NCI-H146 (cell line): ENCODE measurements around the gene CEP55.

ENCODE experiments used
- DNase-seq: peaks from one replicate; lab custom pipeline; 2025; lab: John Stamatoyannopoulos, UW

Gene CEP55

DNA sequence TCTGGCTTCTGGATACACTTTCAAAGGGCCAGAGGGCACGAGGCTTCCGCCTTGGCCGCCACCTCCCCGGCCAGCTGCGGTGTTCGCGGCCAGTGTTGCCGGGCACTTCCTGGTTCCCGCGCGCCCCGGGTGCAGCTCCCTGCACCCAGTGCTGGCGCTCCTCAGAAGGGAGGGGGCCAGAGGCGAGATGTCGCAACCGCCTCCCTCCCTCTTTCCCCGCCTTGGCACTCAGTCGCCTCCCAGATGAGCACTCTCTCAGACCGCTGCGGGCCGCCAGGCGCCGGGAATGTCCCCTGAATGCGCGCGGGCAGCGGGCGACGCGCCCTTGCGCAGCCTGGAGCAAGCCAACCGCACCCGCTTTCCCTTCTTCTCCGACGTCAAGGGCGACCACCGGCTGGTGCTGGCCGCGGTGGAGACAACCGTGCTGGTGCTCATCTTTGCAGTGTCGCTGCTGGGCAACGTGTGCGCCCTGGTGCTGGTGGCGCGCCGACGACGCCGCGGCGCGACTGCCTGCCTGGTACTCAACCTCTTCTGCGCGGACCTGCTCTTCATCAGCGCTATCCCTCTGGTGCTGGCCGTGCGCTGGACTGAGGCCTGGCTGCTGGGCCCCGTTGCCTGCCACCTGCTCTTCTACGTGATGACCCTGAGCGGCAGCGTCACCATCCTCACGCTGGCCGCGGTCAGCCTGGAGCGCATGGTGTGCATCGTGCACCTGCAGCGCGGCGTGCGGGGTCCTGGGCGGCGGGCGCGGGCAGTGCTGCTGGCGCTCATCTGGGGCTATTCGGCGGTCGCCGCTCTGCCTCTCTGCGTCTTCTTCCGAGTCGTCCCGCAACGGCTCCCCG is 70.2 kb downstream of the CEP55 start, which contains the start of gene FFAR4:
Gene FFAR4 (plus strand): TSS at position 231 of the 842 bp plus-strand sequence. CDS start 56 bp downstream, at position 287.
- DNase-seq, result peak; percentile 87

DNA sequence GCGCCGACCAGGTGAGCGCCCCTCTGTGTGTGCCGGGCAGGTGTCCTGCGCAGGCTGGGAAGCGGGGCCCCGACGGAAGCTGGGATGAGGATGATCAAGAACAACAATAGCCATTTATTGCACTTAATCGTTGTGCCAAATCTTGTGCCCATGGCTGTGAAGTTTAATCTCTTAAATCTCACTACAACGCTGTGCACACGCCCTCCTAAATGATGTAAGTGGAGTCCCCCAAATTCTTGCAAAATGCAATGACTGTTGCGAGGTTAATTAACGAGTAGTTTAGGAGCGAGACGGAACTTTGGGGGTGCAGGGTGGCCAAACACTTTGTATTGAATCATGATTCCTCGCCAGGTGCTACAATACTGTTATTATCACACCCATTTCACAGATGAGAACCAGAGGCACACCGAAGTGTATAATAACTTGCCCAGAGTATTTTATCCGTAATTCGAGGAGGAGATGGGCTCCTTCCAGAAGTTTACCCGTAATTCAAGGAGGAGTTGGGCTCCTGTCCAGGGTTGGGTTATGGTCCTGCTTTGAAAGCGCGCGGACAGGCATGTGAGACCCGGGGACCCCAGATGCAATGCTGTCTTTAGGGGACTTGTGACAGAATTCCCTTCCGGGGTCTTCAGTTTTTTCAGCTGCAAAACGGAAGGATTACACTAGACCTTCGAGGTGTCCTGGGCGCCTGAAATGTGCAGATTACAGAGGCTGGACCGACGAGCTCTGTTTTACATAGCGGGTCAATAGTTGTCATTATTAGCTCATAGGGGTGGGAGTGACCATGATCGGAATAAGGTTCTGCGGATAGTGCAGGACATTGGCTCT is 71.1 kb downstream of the CEP55 start:
- no peak for DNase-seq

DNA sequence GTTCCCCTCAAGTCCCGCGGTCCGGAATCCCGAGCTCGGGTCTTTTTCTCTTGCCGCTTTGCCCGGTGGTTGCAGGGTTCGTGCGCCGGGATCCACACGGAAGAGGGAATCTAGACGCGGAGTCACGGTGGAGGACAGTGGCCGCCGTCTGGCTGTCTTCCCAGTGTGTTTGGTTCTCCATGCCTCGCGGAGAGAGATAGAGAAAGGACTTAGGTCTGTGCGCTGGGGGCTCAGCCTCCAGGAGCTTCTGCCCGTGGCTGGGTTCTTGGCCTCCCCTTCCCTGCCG is 71.6 kb downstream of the CEP55 start:
- no peak for DNase-seq

DNA sequence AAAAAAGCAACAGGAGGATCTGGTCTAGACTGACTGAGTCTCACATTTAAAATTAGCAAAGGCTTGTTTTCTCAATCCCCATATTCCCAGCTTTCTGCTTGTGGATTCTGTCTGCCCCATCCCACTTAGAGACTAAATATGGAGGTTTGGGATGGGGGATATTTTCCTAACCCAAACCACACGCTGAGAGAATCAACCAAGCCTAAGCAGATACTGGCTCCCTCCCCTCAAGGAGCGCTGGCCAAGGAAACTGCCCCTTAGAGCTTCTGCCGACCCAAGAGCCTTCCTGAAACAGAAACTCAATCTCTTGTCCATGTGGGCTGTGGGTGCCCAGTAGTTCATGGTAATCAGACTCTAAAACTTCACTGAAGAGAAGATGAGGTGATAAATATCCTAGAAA is 74.0 kb downstream of the CEP55 start:
- no peak for DNase-seq

DNA sequence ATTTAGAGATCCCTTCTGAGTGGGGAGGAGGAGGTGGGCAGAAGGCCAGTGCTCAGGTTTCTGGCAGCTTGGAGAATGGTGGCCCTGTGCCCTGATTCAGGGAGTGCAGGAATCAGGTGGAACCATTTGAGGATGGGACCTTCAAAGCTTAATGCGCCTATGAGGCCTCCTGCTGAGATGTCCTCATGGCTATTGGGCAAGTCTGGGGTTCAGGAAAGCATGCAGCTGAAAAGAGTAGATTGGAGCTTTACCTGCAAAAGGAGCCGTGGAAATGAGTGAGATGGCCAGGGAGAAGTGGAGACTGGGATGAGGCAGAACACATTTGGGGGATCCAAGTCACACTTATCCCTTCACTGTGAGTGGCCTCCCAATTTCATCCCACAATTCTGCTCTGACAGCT is 76.2 kb downstream of the CEP55 start:
- DNase-seq, result no peak

DNA sequence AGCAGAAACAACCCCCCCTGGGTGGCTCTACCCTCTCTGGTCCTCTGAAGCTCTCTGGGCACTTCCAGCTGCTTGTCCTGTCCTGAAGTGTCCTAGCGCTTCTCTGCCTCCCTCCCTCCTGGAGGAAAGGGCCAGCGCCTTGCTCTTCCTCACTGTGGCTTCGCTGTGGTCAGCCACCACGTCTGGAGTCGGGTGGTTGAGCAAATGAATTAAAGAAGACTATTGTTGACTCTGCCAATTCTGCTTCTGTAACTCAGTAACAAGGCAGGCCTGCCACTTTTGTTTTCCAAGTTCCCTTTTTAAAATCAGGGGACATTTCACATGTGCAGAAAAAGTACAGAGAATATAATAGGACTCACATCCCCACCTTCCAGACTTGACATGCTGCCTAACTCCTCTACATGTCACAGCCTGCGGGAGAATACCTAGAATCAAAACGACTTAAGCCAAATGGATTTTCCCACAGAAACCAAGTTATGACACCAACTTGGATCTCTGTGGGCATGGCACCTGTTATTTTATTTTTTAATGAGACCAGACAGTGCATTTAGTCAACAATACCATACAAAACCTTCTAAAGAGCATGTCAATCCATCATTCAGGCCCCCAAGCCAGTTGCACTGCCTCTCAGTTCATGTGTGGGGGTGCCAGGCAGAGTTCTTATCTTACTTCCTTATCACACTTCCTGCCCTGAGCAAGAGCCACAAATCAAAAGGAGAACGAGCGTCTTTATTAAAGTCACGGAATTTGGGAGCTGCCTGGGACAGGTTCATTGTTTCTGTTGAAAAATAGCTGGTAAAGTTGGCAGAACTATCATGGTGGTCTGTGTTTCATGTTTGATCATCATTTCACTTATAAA is 76.9 kb downstream of the CEP55 start:
- DNase-seq, result no peak

DNA sequence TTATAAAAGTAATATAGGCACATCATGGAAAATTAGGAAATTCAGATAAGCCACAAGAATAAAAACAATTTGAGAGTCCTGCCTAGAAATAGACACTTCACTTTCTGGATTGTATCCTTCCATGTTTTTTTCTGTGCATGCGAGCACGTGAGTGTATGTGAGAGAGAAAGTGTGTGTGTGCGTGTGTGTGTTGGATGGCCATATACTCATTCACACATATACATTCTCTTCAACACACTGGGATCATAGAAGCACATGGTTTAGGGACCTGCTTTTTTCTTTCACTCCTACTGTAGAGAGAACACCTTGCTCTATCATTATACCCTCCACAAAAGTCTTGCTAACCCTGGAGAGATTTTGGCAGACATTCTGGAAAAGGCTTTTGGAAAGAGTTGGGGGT is 77.5 kb downstream of the CEP55 start:
- no peak for DNase-seq

DNA sequence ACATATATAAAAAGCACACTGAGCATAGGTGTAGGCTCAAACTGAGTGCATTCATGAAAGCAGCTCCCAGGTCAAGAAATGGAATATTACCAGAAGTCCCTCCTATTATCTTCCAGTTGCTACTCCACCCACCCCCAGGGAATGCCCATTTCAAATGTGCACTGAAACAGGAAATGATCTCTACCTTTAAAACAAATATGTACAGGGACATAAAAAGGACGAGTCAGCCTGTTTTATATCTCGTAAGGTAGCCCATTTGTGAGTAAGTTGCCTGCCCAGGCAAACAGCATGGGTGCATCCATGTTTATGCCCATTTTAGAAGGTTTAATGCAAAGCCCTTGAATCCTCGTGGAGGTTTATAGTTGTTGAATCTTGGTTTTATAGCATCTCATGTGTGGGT is 80.5 kb downstream of the CEP55 start:
- no peak for DNase-seq

DNA sequence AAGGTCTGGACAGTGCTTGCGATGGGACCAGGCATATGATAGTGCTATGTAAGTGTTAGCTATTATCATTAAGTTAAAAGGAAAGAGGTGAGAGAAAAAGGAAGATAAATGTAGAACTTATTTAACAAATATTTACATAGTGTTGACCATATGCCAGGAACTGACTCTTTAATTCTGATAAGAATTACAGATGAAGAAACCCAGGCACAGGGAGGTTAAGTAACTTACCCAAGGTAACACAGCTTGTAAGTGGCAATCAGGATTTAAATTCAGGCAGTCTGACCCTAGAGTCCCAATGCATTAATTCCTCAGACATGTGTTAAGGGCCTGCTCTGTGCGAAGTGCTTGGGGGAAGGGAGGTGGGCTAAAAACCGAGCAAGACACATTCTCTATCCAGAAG is 81.2 kb downstream of the CEP55 start:
- DNase-seq, result no peak
